MG63 (cell line): ENCODE measurements around the gene TRPM3. TPM values are rescaled to one million over a fixed set of nuclear protein-coding genes. Genes with fewer than 3 reads are reported as not detected.

Experiments
- DNase-seq: peaks from one replicate; pipeline ENCODE4 v3.0.0-alpha.2; 2020
- H3K27me3 ChIP-seq: fragments of 250-450 bp; sonication (Bioruptor Pico); 2 replicates; pipeline ENCODE4 v1.5.1; 2020; ENCODE audit warnings: mild to moderate bottlenecking, moderate library complexity
- H3K36me3 ChIP-seq: fragments of 250-450 bp; sonication (Bioruptor Pico); 2 replicates; pipeline ENCODE4 v1.5.1; 2020; ENCODE audit warnings: mild to moderate bottlenecking, moderate library complexity
- H3K4me3 ChIP-seq: fragments of 250-450 bp; sonication (Bioruptor Pico); 2 replicates; pipeline ENCODE4 v1.5.1; 2020; ENCODE audit warnings: mild to moderate bottlenecking, moderate library complexity
- H3K9me3 ChIP-seq: fragments of 250-450 bp; sonication (Bioruptor Pico); 2 replicates; pipeline ENCODE4 v1.5.1; 2020; ENCODE audit warnings: mild to moderate bottlenecking, moderate library complexity
- total RNA-seq: library from RNA; depleted of rRNA; stranded (reverse); fragments of >200 nt; shearing (Covaris generic); gene quantifications from 2 replicates; pipeline ENCODE4 v1.2.3, GENCODE V29; 2014; ENCODE audit warnings: low replicate concordance; rRNA removed

The TRPM3 gene
- total RNA-seq = not detected in 2 replicates

- Histone ChIP-seq H3K9me3 (no peaks in the 10 kb centered on the region), H3K27me3 (no peaks in the 10 kb centered on the region), H3K4me3 (no peak within 1 kb of the TSS), H3K36me3 (no peaks in the 10 kb centered on the region)
- DNase-seq = no peak
Observed at GRCh38 chr9:71121275-71122021, at the start of gene TRPM3. TRPM3 (minus strand) TSS chr9:71121621; CDS start chr9:71121354, 267 bp downstream.

- no peak for DNase-seq
- no peaks in the 10 kb centered on the region for H3K9me3 ChIP-seq
- no peaks in the 10 kb centered on the region for H3K27me3 ChIP-seq
- no peaks in the 10 kb centered on the region for H3K36me3 ChIP-seq
- no peak overlapping the region for H3K4me3 ChIP-seq
Observed at GRCh38 chr9:71168418-71168817, 47.0 kb upstream of the TRPM3 start.

- no peak overlapping the region for H3K4me3 ChIP-seq
- H3K36me3 ChIP-seq = no peaks in the 10 kb centered on the region
- H3K9me3 ChIP-seq = no peaks in the 10 kb centered on the region
- no peaks in the 10 kb centered on the region for H3K27me3 ChIP-seq
- no peak for DNase-seq
Observed at GRCh38 chr9:71162126-71162525, 40.7 kb upstream of the TRPM3 start.

- no peak for DNase-seq
- Histone ChIP-seq H3K36me3 (no peaks in the 10 kb centered on the region), H3K4me3 (no peak overlapping the region), H3K9me3 (no peaks in the 10 kb centered on the region), H3K27me3 (no peaks in the 10 kb centered on the region)
Observed at GRCh38 chr9:71157731-71158130, 36.3 kb upstream of the TRPM3 start.

GRCh38 chr9:71147368-71147767 is 25.9 kb upstream of the TRPM3 start:
- no peak overlapping the region for H3K4me3 ChIP-seq
- no peaks in the 10 kb centered on the region for H3K9me3 ChIP-seq
- no peaks in the 10 kb centered on the region for H3K27me3 ChIP-seq
- no peak for DNase-seq
- H3K36me3 ChIP-seq = no peaks in the 10 kb centered on the region

- DNase-seq = no peak
- Histone ChIP-seq H3K9me3 (no peaks in the 10 kb centered on the region), H3K36me3 (no peaks in the 10 kb centered on the region), H3K27me3 (no peaks in the 10 kb centered on the region), H3K4me3 (no peak overlapping the region)
Observed at GRCh38 chr9:71146511-71146910, 25.1 kb upstream of the TRPM3 start.

- Histone ChIP-seq H3K36me3 (no peaks in the 10 kb centered on the region), H3K27me3 (no peaks in the 10 kb centered on the region)
- DNase-seq = no peak
Observed at GRCh38 chr9:71145179-71145578, 23.8 kb upstream of the TRPM3 start.

GRCh38 chr9:71144495-71144894 is 23.1 kb upstream of the TRPM3 start:
- Histone ChIP-seq H3K4me3 (no peak overlapping the region), H3K36me3 (no peaks in the 10 kb centered on the region), H3K9me3 (no peaks in the 10 kb centered on the region), H3K27me3 (no peaks in the 10 kb centered on the region)
- DNase-seq = no peak

More at GRCh38 chr9:71145179-71145578, 23.8 kb upstream of the TRPM3 start:
- no peaks in the 10 kb centered on the region for H3K9me3 ChIP-seq
- no peak overlapping the region for H3K4me3 ChIP-seq

GRCh38 chr9:71136696-71137095 is 15.3 kb upstream of the TRPM3 start:
- no peak for DNase-seq
- Histone ChIP-seq H3K36me3 (no peaks in the 10 kb centered on the region), H3K9me3 (no peaks in the 10 kb centered on the region), H3K27me3 (no peaks in the 10 kb centered on the region), H3K4me3 (no peak overlapping the region)

- no peak overlapping the region for H3K4me3 ChIP-seq
- no peaks in the 10 kb centered on the region for H3K27me3 ChIP-seq
- DNase-seq = no peak
- H3K9me3 ChIP-seq = no peaks in the 10 kb centered on the region
- H3K36me3 ChIP-seq = no peaks in the 10 kb centered on the region
Observed at GRCh38 chr9:71131145-71131544, 9.7 kb upstream of the TRPM3 start.

GRCh38 chr9:71130521-71130920 is 9.1 kb upstream of the TRPM3 start:
- Histone ChIP-seq H3K4me3 (no peak overlapping the region), H3K36me3 (no peaks in the 10 kb centered on the region), H3K9me3 (no peaks in the 10 kb centered on the region), H3K27me3 (no peaks in the 10 kb centered on the region)
- DNase-seq = no peak

- no peak for DNase-seq
- H3K36me3 ChIP-seq = no peaks in the 10 kb centered on the region
- no peak overlapping the region for H3K4me3 ChIP-seq
- no peaks in the 10 kb centered on the region for H3K9me3 ChIP-seq
- no peaks in the 10 kb centered on the region for H3K27me3 ChIP-seq
Observed at GRCh38 chr9:71128796-71129195, 7.4 kb upstream of the TRPM3 start.

GRCh38 chr9:71127301-71127700 is 5.9 kb upstream of the TRPM3 start:
- Histone ChIP-seq H3K36me3 (no peaks in the 10 kb centered on the region), H3K4me3 (no peak overlapping the region), H3K27me3 (no peaks in the 10 kb centered on the region), H3K9me3 (no peaks in the 10 kb centered on the region)
- no peak for DNase-seq

- no peak overlapping the region for H3K4me3 ChIP-seq
- H3K27me3 ChIP-seq = no peaks in the 10 kb centered on the region
- H3K9me3 ChIP-seq = no peaks in the 10 kb centered on the region
- H3K36me3 ChIP-seq = no peaks in the 10 kb centered on the region
- DNase-seq = no peak
Observed at GRCh38 chr9:71122421-71122820, 1.0 kb upstream of the TRPM3 start.

- DNase-seq = no peak
- Histone ChIP-seq H3K27me3 (no peaks in the 10 kb centered on the region), H3K36me3 (no peaks in the 10 kb centered on the region), H3K4me3 (no peak overlapping the region), H3K9me3 (no peaks in the 10 kb centered on the region)
Observed at GRCh38 chr9:71122022-71122275, 528 bp upstream of the TRPM3 start.

- H3K4me3 ChIP-seq = no peak overlapping the region
- no peaks in the 10 kb centered on the region for H3K36me3 ChIP-seq
- DNase-seq = no peak
- no peaks in the 10 kb centered on the region for H3K9me3 ChIP-seq
- no peaks in the 10 kb centered on the region for H3K27me3 ChIP-seq
Observed at GRCh38 chr9:71120501-71121247, 747 bp downstream of the TRPM3 start.

- Histone ChIP-seq H3K27me3 (no peaks in the 10 kb centered on the region), H3K9me3 (no peaks in the 10 kb centered on the region), H3K36me3 (no peaks in the 10 kb centered on the region), H3K4me3 (no peak overlapping the region)
- no peak for DNase-seq
Observed at GRCh38 chr9:71119746-71120145, 1.7 kb downstream of the TRPM3 start.

- no peaks in the 10 kb centered on the region for H3K9me3 ChIP-seq
- H3K4me3 ChIP-seq = no peak overlapping the region
Observed at GRCh38 chr9:71118324-71118723, 3.1 kb downstream of the TRPM3 start.

More at GRCh38 chr9:71118324-71118723, 3.1 kb downstream of the TRPM3 start:
- H3K36me3 ChIP-seq = no peaks in the 10 kb centered on the region
- H3K27me3 ChIP-seq = no peaks in the 10 kb centered on the region
- DNase-seq = no peak
